Suprapubic skin (tissue), 4 donors: Measurements from ENCODE around the gene PRRX2.

Experiments used
- CTCF ChIP-seq, 2 donors: fragments of 200-600 bp in 1 of 2; fragments of 450-650 bp in 1 of 2; sonication (generic) in 1 of 2; IDR thresholded peaks; one replicate each; pipeline ENCODE4 v1.5.1; 2016 to 2019; ENCODE audit warnings: antibody characterized with exemption in 2 of 2, mild to moderate bottlenecking in 1 of 2, moderate library complexity in 1 of 2
- EP300 ChIP-seq: sonication (generic); formaldehyde crosslinking; IDR thresholded peaks from one replicate; pipeline ENCODE4 v1.6.1; 2017; ENCODE audit warnings: antibody characterized with exemption
- POLR2A ChIP-seq, 2 donors: fragments of 450-650 bp; IDR thresholded peaks; one replicate each; pipeline ENCODE4 v1.6.1; 2017; ENCODE audit warnings: antibody characterized with exemption in 2 of 2, mild to moderate bottlenecking in 2 of 2, moderate library complexity in 2 of 2
- POLR2AphosphoS5 ChIP-seq, 3 donors: sonication (generic); formaldehyde crosslinking; IDR thresholded peaks; one replicate each; pipeline ENCODE4 v1.6.1; 2017; ENCODE audit warnings: antibody characterized with exemption in 3 of 3

GRCh38 chr9:129671519-129671918, 6.1 kb downstream of the PRRX2 start:
- no peak for TF ChIP-seq CTCF (IDR thresholded peaks at IDR 0.05)
- no peak for TF ChIP-seq POLR2A (IDR thresholded peaks at IDR 0.05)
- no peak for TF ChIP-seq POLR2AphosphoS5 (IDR thresholded peaks at IDR 0.05)
- TF ChIP-seq EP300: no peak
